ENCODE data around the gene SPDYC. TPM values are rescaled to one million over a fixed set of nuclear protein-coding genes. Genes with fewer than 3 reads are reported as not detected.

The SPDYC gene
- total RNA-seq, 1 donor from 2014 or later: not detected

GRCh38 chr11:65213322-65214211, 43.5 kb downstream of the SPDYC start:
- TF ChIP-seq, protein P1, sequence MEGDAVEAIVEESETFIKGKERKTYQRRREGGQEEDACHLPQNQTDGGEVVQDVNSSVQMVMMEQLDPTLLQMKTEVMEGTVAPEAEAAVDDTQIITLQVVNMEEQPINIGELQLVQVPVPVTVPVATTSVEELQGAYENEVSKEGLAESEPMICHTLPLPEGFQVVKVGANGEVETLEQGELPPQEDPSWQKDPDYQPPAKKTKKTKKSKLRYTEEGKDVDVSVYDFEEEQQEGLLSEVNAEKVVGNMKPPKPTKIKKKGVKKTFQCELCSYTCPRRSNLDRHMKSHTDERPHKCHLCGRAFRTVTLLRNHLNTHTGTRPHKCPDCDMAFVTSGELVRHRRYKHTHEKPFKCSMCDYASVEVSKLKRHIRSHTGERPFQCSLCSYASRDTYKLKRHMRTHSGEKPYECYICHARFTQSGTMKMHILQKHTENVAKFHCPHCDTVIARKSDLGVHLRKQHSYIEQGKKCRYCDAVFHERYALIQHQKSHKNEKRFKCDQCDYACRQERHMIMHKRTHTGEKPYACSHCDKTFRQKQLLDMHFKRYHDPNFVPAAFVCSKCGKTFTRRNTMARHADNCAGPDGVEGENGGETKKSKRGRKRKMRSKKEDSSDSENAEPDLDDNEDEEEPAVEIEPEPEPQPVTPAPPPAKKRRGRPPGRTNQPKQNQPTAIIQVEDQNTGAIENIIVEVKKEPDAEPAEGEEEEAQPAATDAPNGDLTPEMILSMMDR (IDR thresholded peaks at IDR 0.05): no peak
- Histone ChIP-seq H3K27me3 (ENCODE audit: low read depth) (no peaks in the 10 kb centered on the region), H3K4me1 (peaks cover 15% of the 10 kb centered on the region), H3K27ac (no peak overlapping the region), H3K9me3 (no peaks in the 10 kb centered on the region), H3K4me3 (no peak overlapping the region), H3K36me3 (peaks cover 37% of the 10 kb centered on the region)
- intact Hi-C loops (cut with DNase I): no loop called here
- DNase-seq (no peak), ATAC-seq (peak; percentile 20 to 21)

DNA sequence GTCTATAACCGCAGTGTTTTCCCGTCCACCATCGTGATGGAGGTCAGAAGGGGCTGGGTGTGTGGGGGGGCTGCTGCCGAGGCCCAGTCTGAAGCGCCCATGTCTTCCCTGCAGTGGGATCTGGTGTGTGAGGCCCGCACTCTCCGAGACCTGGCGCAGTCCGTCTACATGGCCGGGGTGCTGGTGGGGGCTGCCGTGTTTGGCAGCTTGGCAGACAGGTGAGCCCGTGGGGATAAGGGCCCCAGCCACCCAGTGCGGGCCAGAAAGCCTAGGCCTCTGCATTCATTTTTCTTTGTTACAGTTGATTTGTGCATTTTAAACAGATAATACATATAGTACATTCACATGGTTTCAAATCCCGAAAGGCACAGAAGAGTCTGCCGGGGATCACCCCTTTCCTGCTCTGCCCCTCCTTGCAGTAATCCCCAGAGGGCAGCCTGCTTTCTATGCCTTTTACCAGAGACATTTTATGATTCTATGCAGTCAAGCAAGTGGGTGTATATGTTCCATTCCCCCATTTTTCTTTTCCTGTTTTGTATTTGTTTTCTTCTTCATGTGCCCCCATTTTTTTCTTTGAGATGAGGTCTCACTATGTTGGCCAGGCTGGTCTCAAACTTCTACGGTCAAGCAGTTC, 44.3 kb downstream of the SPDYC start:
- H3K4me3 ChIP-seq: no peak overlapping the region
- H3K9me3 ChIP-seq: no peaks in the 10 kb centered on the region
- DNase-seq: no peak
- H3K27ac ChIP-seq: no peak overlapping the region
- intact Hi-C loops (cut with DNase I): no loop called here
- peaks cover 8% of the 10 kb centered on the region for H3K4me1 ChIP-seq
- H3K36me3 ChIP-seq: peaks cover 29% of the 10 kb centered on the region
- H3K27me3 ChIP-seq (ENCODE audit: low read depth): no peaks in the 10 kb centered on the region
- ATAC-seq: no peak
- TF ChIP-seq, protein P1 (IDR thresholded peaks at IDR 0.05): no peak

DNA sequence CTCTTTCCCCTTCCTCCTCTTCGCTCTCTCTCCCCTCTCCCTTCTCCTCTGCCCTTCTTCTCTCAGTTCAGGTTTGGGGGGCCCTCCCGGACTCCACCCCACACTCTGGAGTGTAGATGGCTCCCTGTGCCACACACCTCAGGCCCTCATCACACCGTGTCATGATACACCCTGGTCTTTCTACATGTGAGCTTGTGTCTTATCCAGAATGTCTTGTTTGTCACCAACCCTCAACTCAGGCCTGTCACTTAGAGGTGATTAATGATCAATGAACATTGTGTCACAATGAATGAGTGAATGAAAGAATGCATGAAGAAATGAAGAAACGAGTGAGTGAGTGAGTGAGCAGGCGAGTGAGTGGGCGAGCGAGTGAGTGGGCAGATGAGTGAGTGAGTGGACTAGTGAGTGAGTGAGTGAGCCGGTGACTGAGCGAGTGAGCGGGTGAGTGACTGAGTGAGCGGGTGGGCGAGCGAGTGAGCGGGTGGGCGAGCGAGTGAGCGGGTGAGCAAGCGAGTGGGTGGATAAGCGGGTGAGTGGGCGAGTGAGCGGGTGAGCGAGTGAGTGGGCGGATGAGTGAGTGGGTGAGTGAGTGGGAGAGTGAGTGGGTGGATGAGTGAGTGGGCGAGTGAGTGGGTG, 45.5 kb downstream of the SPDYC start:
- H3K36me3 ChIP-seq: peaks cover 17% of the 10 kb centered on the region
- no peaks in the 10 kb centered on the region for H3K9me3 ChIP-seq
- no peak overlapping the region for H3K27ac ChIP-seq
- no peak overlapping the region for H3K4me3 ChIP-seq
- intact Hi-C loops (cut with DNase I): no loop called here
- TF ChIP-seq, protein P1 (IDR thresholded peaks at IDR 0.05): no peak
- H3K27me3 ChIP-seq (ENCODE audit: low read depth): no peaks in the 10 kb centered on the region
- DNase-seq (no peak), ATAC-seq (no peak)
- H3K4me1 ChIP-seq: peaks cover 8% of the 10 kb centered on the region

DNA sequence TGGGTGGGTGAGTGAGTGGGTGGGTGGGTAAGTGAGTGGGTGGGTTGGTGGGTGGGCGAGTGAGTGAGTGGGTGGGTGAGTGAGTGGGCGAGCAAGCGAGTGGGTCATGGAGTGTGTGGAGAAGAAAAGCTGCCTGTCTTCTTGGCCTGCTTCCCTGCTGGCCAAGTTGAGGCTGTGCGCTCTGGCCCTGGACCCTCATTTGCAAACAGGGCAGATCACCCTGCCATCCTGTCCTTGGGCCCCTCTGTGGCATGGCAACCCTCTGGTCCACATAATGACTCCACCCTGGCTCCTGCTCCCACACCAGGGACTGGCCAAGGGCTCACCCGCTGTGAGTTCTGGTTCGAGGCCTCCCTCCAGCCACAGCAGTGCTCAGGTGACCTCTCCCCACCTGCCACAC, 46.8 kb downstream of the SPDYC start:
- no peaks in the 10 kb centered on the region for H3K9me3 ChIP-seq
- H3K4me1 ChIP-seq: peaks cover 8% of the 10 kb centered on the region
- no peaks in the 10 kb centered on the region for H3K27me3 ChIP-seq (ENCODE audit: low read depth)
- no peak for ATAC-seq
- DNase-seq: no peak
- peaks cover 4% of the 10 kb centered on the region for H3K36me3 ChIP-seq
- no peak overlapping the region for H3K27ac ChIP-seq
- TF ChIP-seq, protein P1 (IDR thresholded peaks at IDR 0.05): no peak
- no peak overlapping the region for H3K4me3 ChIP-seq
- intact Hi-C loops (cut with DNase I): no loop called here

- Histone ChIP-seq H3K9me3 (no peaks in the 10 kb centered on the region), H3K4me3 (no peak overlapping the region), H3K27me3 (ENCODE audit: low read depth) (no peaks in the 10 kb centered on the region), H3K27ac (no peak overlapping the region), H3K4me1 (peaks cover 16% of the 10 kb centered on the region), H3K36me3 (no peaks in the 10 kb centered on the region)
- ATAC-seq (no peak), DNase-seq (no peak)
- TF ChIP-seq, protein P1 (IDR thresholded peaks at IDR 0.05): no peak
- intact Hi-C loops (cut with DNase I): no loop called here
These were observed 47.7 kb downstream of the SPDYC start for GRCh38 chr11:65217441-65218423.
